ENCODE measurements around the gene CCDC90B. TPM values are rescaled to one million over a fixed set of nuclear protein-coding genes. Genes with fewer than 3 reads are reported as not detected.

Gene CCDC90B
- total and polyA plus RNA-seq, 10 of the 15 experiments (the other 5 are each of a cell fraction or from before 2014, with no cell fraction given) = 33.2 to 91.5 (median 59.2) TPM

- intact Hi-C loops (cut with micrococcal nuclease; ENCODE audit: unreplicated experiment) = no loop called here
- H4K20me1 ChIP-seq (ENCODE audit: control insufficient read depth, insufficient read depth) = no peaks in the 10 kb centered on the region
- ChIA-PET SMC1A (ENCODE audit: uncharacterized antibody, unreplicated experiment) (interaction anchor here (1.2 to 2.0 kb wide), 2 partner anchors 10 to 12 kb away, joined by 5 to 9 read pairs; no protein-coding TSS in a partner anchor), POLR2A (no interaction called here), RAD21 (ENCODE audit: unreplicated experiment) (interaction anchor here (0.9 kb wide), 1 partner anchor 8 kb away, joined by 3 read pairs; no protein-coding TSS in a partner anchor), CTCF (interaction anchor here (2.6 kb wide), 1 partner anchor 9 kb away, joined by 20 read pairs; no protein-coding TSS in a partner anchor)
- in situ Hi-C loops (cut with MboI) = no loop called here
- H3K27me3 ChIP-seq (replicated peaks in 1 of 2; ENCODE audit: control insufficient read depth in 2 of 2, insufficient read depth in 2 of 2, low read length in 1 of 2) = no peaks in the 10 kb centered on the region
- TF ChIP-seq IKZF2 (IDR thresholded peaks at IDR 0.05) (no peak), USF2 (IDR thresholded peaks at IDR 0.05; ENCODE audit: borderline replicate concordance, low read depth, low read length) (no peak), ELK1 (IDR thresholded peaks at IDR 0.05; ENCODE audit: low read depth, low read length) (no peak), ATF2 (IDR thresholded peaks at IDR 0.05; ENCODE audit: low read length) (no peak), HCFC1 (IDR thresholded peaks at IDR 0.05; ENCODE audit: low read length) (no peak), HDAC6 (IDR thresholded peaks at IDR 0.05; ENCODE audit: unreplicated experiment) (no peak), ZBTB11 (CRISPR knock-in tag; IDR thresholded peaks at IDR 0.05) (no peak), EGR1 (IDR thresholded peaks at IDR 0.05; ENCODE audit: borderline replicate concordance in 1 of 2, low read depth in 2 of 2, low read length in 2 of 2) (no peak), ATF3 (IDR thresholded peaks at IDR 0.05; ENCODE audit: borderline replicate concordance, extremely low read depth, low read depth, low read length) (no peak), E2F4 (IDR thresholded peaks at IDR 0.05; ENCODE audit: low read depth, low read length) (no peak), CBFB (IDR thresholded peaks at IDR 0.05; ENCODE audit: low read depth) (no peak), FOXK2 (IDR thresholded peaks at IDR 0.05) (no peak), PML (IDR thresholded peaks at IDR 0.05; ENCODE audit: low read length) (no peak), TBL1XR1 (IDR thresholded peaks at IDR 0.05; ENCODE audit: low read depth, low read length) (no peak)
- H3K4me3 ChIP-seq = no peak overlapping the region
- H2AFZ ChIP-seq (ENCODE audit: control insufficient read depth, low read depth, low read length) = no peak overlapping the region
- ATAC-seq (no peak), DNase-seq (ENCODE audit: low read depth, low spot score) (no peak), FAIRE-seq (no peak)
- BruUV-seq (replicated peaks) = no TSS peak
- no peaks in the 10 kb centered on the region for H3K79me2 ChIP-seq (ENCODE audit: control insufficient read depth, insufficient read depth, low read length)
- H3K36me3 ChIP-seq (ENCODE audit: control insufficient read depth in 2 of 2, insufficient read depth in 2 of 2, low read length in 1 of 2) = no peaks in the 10 kb centered on the region
- H3K9me3 ChIP-seq (replicated peaks; ENCODE audit: control insufficient read depth, insufficient read depth, low read length) = no peaks in the 10 kb centered on the region
- 26% methylated on average over 3 of the region's 3 CpGs for WGBS (ENCODE audit: insufficient coverage, insufficient replicate concordance, low lambda C conversion rate, missing lambda C conversion rate)
- no peak overlapping the region for H3K4me2 ChIP-seq (ENCODE audit: control insufficient read depth, insufficient read depth)
- H3K27ac ChIP-seq (ENCODE audit: control insufficient read depth, insufficient read depth) = no peak overlapping the region
- no peak overlapping the region for H3K9ac ChIP-seq (ENCODE audit: control insufficient read depth, insufficient read depth, low read length)
- H3K4me1 ChIP-seq (ENCODE audit: control insufficient read depth, insufficient read depth, low read length) = no peaks in the 10 kb centered on the region
These were observed 16.0 kb upstream of the CCDC90B start for GRCh38 chr11:83302151-83302550.
